ENCODE measurements around the gene LYPLA2.
"Not testable (repeated sequence)": the region's sequence is repeated elsewhere in the genome, so short reads cannot be mapped to it uniquely, and the experiment has no call there.

Gene LYPLA2

DNA sequence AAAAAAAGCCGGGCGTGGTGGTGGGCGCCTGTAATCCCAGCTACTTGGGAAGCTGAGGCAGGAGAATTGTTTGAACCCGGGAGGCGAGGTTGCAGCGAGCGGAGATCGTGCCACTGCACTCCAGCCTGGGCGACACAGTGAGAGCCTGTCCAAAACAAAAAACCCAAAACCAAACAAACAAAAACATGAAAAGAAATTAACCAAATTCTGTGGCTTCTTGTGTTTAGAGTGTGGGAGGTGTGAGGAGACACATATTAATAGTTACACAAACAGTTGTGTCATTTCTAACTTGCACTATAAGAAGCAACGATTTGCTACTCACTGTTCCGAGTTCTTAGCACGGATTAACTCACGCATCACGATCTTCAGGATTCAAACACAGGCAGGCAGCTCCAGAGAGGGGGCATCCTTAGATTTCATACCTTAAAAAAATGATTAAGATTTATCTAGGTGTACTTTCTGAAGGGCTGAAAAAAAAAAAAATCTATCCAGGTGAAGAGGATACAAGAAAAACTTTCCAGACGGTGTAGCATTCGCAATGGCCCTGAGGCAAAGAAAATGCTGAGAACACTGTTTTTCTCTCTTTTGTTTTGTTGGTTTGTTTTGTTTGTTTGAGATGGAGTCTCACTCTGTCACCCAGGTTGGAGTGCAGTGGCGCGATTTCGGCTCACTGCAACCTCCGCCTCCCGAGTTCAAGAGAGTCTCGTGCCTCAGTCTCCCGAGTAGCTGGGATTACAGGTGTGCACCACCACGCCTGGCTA lies 35.0 kb downstream of the LYPLA2 start:
- Histone ChIP-seq H3K27me3 (ENCODE audit: control insufficient read depth in 2 of 2, insufficient read depth in 2 of 2, low read length in 2 of 2) (no peaks in the 10 kb centered on the region), H3K36me3 (ENCODE audit: control insufficient read depth in 2 of 2, insufficient read depth in 2 of 2, low read length in 2 of 2) (no peaks in the 10 kb centered on the region), H3K27ac (ENCODE audit: low read depth in 2 of 2, low read length in 2 of 2) (peak overlapping the region; percentile 90 to 94), H3K4me3 (ENCODE audit: low read length in 2 of 2) (peak overlapping the region; percentile 89 to 98), H3K4me1 (ENCODE audit: control insufficient read depth in 2 of 2, insufficient read depth in 2 of 2, low read length in 2 of 2) (peaks cover 3 to 10% of the 10 kb centered on the region in 2 donors), H3K9ac (ENCODE audit: low read depth in 1 of 2, low read length in 2 of 2) (peak overlapping the region; percentile 63 to 99), H3K9me3 (ENCODE audit: control insufficient read depth in 2 of 2, low read length in 2 of 2) (no peaks in the 10 kb centered on the region)

GRCh38 chr1:23826590-23826989 lies 35.6 kb downstream of the LYPLA2 start:
- peaks cover 3 to 10% of the 10 kb centered on the region in 2 donors for H3K4me1 ChIP-seq (ENCODE audit: control insufficient read depth in 2 of 2, insufficient read depth in 2 of 2, low read length in 2 of 2)
- not testable (repeated sequence) for H3K9me3 ChIP-seq (ENCODE audit: control insufficient read depth in 2 of 2, low read length in 2 of 2); H3K36me3 ChIP-seq (ENCODE audit: control insufficient read depth in 2 of 2, insufficient read depth in 2 of 2, low read length in 2 of 2); H3K27me3 ChIP-seq (ENCODE audit: control insufficient read depth in 2 of 2, insufficient read depth in 2 of 2, low read length in 2 of 2); H3K9ac ChIP-seq (ENCODE audit: low read depth in 1 of 2, low read length in 2 of 2); H3K27ac ChIP-seq (ENCODE audit: low read depth in 2 of 2, low read length in 2 of 2); H3K4me3 ChIP-seq (ENCODE audit: low read length in 2 of 2)

DNA sequence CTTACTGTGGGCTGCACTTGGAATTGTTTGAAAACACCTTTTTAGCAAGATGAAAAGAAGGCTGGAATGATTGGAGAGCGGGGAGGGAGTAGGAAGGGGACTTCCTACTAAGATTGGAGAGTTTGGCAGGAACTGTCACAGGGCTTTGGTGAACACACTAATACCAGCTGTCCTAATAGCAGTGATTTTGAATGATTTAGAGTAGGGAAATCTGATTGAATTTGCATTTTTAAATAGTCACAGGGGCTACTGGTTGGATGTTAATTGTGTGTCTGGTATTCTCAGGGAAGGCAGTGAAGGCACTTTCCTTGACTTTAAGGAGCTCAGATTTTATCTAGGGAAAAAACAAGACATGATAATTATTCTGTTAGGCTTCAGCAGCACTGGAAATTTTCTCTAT lies 36.8 kb downstream of the LYPLA2 start:
- Histone ChIP-seq H3K4me1 (ENCODE audit: control insufficient read depth in 2 of 2, insufficient read depth in 2 of 2, low read length in 2 of 2) (peaks cover 3 to 10% of the 10 kb centered on the region in 2 donors), H3K27ac (ENCODE audit: low read depth in 2 of 2, low read length in 2 of 2) (no peak overlapping the region), H3K9me3 (ENCODE audit: control insufficient read depth in 2 of 2, low read length in 2 of 2) (no peaks in the 10 kb centered on the region), H3K27me3 (ENCODE audit: control insufficient read depth in 2 of 2, insufficient read depth in 2 of 2, low read length in 2 of 2) (no peaks in the 10 kb centered on the region), H3K36me3 (ENCODE audit: control insufficient read depth in 2 of 2, insufficient read depth in 2 of 2, low read length in 2 of 2) (no peaks in the 10 kb centered on the region), H3K9ac (ENCODE audit: low read depth in 1 of 2, low read length in 2 of 2) (no peak overlapping the region), H3K4me3 (ENCODE audit: low read length in 2 of 2) (no peak overlapping the region)

DNA sequence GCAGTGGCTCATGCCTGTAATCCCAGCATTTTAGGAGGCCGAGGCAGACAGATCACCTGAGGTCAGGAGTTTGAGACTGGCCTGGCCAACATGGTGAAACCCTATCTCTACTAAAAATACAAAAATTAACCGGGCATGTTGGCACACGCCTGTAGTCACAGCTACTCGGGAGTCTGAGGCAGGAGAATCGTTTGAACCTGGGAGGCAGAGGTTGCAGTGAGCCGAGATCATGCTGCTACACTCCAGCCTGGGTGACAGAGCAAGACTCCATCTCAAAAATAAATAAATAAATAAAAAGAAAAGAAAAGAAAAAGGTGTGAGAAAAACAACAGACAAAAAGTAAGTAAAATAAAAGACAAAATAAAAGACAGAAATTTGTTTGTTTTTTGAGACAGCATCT lies 43.2 kb downstream of the LYPLA2 start:
- not testable (repeated sequence) for H3K9me3 ChIP-seq (ENCODE audit: control insufficient read depth in 2 of 2, low read length in 2 of 2); H3K27ac ChIP-seq (ENCODE audit: low read depth in 2 of 2, low read length in 2 of 2); H3K36me3 ChIP-seq (ENCODE audit: control insufficient read depth in 2 of 2, insufficient read depth in 2 of 2, low read length in 2 of 2); H3K9ac ChIP-seq (ENCODE audit: low read depth in 1 of 2, low read length in 2 of 2); H3K4me3 ChIP-seq (ENCODE audit: low read length in 2 of 2); H3K4me1 ChIP-seq (ENCODE audit: control insufficient read depth in 2 of 2, insufficient read depth in 2 of 2, low read length in 2 of 2); H3K27me3 ChIP-seq (ENCODE audit: control insufficient read depth in 2 of 2, insufficient read depth in 2 of 2, low read length in 2 of 2)

DNA sequence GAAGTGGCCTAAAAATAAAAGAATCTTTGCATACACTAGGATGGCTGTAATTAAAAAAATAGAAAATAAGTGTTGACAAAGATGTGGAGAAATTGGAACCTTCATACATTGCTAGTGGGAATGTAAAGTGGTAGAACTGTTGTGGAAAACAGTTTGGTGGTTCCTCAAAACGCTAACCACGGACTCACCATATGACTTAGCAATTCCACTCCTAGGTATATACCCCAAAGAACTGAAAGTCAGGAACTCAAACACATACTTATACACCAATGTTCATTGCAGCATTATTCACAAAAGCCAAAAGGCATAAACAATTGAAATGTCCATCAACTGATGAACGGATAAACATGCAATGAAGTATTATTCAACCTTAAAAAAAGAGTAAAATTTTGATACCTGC lies 45.1 kb downstream of the LYPLA2 start:
- no peak overlapping the region for H3K27ac ChIP-seq (ENCODE audit: low read depth in 2 of 2, low read length in 2 of 2)
- no peaks in the 10 kb centered on the region for H3K27me3 ChIP-seq (ENCODE audit: control insufficient read depth in 2 of 2, insufficient read depth in 2 of 2, low read length in 2 of 2)
- peaks cover 5 to 7% of the 10 kb centered on the region in 2 donors for H3K4me1 ChIP-seq (ENCODE audit: control insufficient read depth in 2 of 2, insufficient read depth in 2 of 2, low read length in 2 of 2)
- H3K9me3 ChIP-seq (ENCODE audit: control insufficient read depth in 2 of 2, low read length in 2 of 2): no peaks in the 10 kb centered on the region
- no peak overlapping the region for H3K9ac ChIP-seq (ENCODE audit: low read depth in 1 of 2, low read length in 2 of 2)
- H3K4me3 ChIP-seq (ENCODE audit: low read length in 2 of 2): no peak overlapping the region
- H3K36me3 ChIP-seq (ENCODE audit: control insufficient read depth in 2 of 2, insufficient read depth in 2 of 2, low read length in 2 of 2): no peaks in the 10 kb centered on the region

DNA sequence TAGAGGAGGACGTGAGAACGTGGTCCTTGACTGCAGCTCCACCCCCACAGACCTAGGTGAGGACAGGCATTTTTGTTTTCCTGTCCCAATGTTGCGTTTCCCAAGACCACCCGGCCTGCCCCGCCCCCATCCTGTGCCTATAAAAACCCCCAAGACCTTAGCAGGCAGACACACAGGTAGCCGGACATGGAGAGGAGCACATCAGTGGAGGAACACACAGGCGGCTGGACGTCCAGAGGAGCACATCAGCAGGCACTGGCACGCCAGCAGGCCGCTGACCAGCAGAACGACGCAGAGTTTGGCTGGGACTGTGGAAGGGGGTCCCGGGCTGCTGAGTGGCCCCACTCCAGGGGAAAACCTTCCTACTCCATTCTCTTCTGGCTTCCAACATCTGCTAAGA lies 47.0 kb downstream of the LYPLA2 start:
- H3K4me3 ChIP-seq (ENCODE audit: low read length in 2 of 2): peak overlapping the region; percentile 54 to 71
- H3K9me3 ChIP-seq (ENCODE audit: control insufficient read depth in 2 of 2, low read length in 2 of 2): no peaks in the 10 kb centered on the region
- peak overlapping the region in 1 of 2 donors; percentile 14 for H3K9ac ChIP-seq (ENCODE audit: low read depth in 1 of 2, low read length in 2 of 2)
- H3K36me3 ChIP-seq (ENCODE audit: control insufficient read depth in 2 of 2, insufficient read depth in 2 of 2, low read length in 2 of 2): no peaks in the 10 kb centered on the region
- H3K27me3 ChIP-seq (ENCODE audit: control insufficient read depth in 2 of 2, insufficient read depth in 2 of 2, low read length in 2 of 2): no peaks in the 10 kb centered on the region
- peaks cover 5 to 7% of the 10 kb centered on the region in 2 donors for H3K4me1 ChIP-seq (ENCODE audit: control insufficient read depth in 2 of 2, insufficient read depth in 2 of 2, low read length in 2 of 2)
- no peak overlapping the region for H3K27ac ChIP-seq (ENCODE audit: low read depth in 2 of 2, low read length in 2 of 2)

DNA sequence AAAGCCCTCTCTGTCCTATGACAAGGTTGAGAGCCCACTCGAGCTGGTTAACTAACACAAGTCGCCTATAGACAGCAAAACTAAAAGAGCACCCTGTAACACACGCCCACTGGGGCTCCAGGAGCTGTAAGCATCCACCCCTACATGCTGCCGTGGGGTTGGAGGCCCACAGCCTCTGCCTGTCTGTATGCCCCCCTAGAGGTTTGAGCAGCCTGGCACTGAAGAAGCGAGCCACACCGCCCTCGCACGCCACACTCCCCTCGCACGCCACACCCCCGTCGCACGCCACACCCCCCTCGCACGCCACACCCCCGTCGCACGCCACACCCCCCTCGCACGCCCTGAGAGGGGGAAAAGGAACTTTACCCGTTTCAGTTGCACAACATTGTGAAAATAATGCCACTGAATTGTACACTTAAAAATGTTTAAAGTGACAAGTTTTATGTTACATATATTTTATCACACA lies 47.5 kb downstream of the LYPLA2 start:
- Histone ChIP-seq H3K4me3 (ENCODE audit: low read length in 2 of 2) (peak overlapping the region; percentile 54 to 71), H3K36me3 (ENCODE audit: control insufficient read depth in 2 of 2, insufficient read depth in 2 of 2, low read length in 2 of 2) (no peaks in the 10 kb centered on the region), H3K27ac (ENCODE audit: low read depth in 2 of 2, low read length in 2 of 2) (no peak overlapping the region), H3K27me3 (ENCODE audit: control insufficient read depth in 2 of 2, insufficient read depth in 2 of 2, low read length in 2 of 2) (no peaks in the 10 kb centered on the region), H3K9me3 (ENCODE audit: control insufficient read depth in 2 of 2, low read length in 2 of 2) (no peaks in the 10 kb centered on the region), H3K4me1 (ENCODE audit: control insufficient read depth in 2 of 2, insufficient read depth in 2 of 2, low read length in 2 of 2) (peaks cover 5 to 7% of the 10 kb centered on the region in 2 donors), H3K9ac (ENCODE audit: low read depth in 1 of 2, low read length in 2 of 2) (peak overlapping the region; percentile 34 to 60)

DNA sequence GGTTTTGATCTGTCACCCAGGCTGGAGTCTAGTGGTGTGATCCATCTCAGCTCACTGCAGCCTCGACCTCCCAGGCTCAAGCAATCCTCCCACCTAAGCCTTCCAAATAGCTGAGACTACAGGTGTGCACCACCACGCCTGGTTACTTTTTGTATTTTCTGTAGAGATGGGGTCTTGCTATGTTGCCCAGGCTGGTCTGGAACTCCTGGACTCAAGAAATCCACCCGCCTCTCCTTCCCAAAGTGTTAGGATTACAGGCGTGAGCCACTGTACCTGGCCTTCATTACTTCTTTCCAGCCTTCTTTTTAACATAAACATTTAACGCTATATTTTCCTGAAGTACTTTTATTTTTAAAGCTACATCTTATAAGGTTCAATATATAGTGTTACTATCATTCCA lies 52.7 kb downstream of the LYPLA2 start:
- H3K4me3 ChIP-seq (ENCODE audit: low read length in 2 of 2): no peak overlapping the region
- H3K4me1 ChIP-seq (ENCODE audit: control insufficient read depth in 2 of 2, insufficient read depth in 2 of 2, low read length in 2 of 2): no peaks in the 10 kb centered on the region
- no peak overlapping the region for H3K27ac ChIP-seq (ENCODE audit: low read depth in 2 of 2, low read length in 2 of 2)
- no peak overlapping the region for H3K9ac ChIP-seq (ENCODE audit: low read depth in 1 of 2, low read length in 2 of 2)
- H3K27me3 ChIP-seq (ENCODE audit: control insufficient read depth in 2 of 2, insufficient read depth in 2 of 2, low read length in 2 of 2): no peaks in the 10 kb centered on the region
- no peaks in the 10 kb centered on the region for H3K9me3 ChIP-seq (ENCODE audit: control insufficient read depth in 2 of 2, low read length in 2 of 2)
- peaks cover 26 to 27% of the 10 kb centered on the region in 2 donors for H3K36me3 ChIP-seq (ENCODE audit: control insufficient read depth in 2 of 2, insufficient read depth in 2 of 2, low read length in 2 of 2)

Measured in mucosa of rectum (tissue), 2 donors.